Vagina (tissue), 2 donors: ENCODE data around the gene MRPS34.

Experiments used
- CTCF ChIP-seq, 3 experiments: fragments of 450-650 bp in 2 of 3; fragments of 200-600 bp in 1 of 3; sonication (generic) in 1 of 3; IDR thresholded peaks; one replicate each; pipeline ENCODE4 v1.5.1; 2017 to 2019; ENCODE audit warnings: antibody characterized with exemption in 3 of 3, mild to moderate bottlenecking in 2 of 3, moderate library complexity in 2 of 3
- POLR2A ChIP-seq, 2 donors: fragments of 450-650 bp; IDR thresholded peaks; one replicate each; pipeline ENCODE4 v1.6.1; 2017; ENCODE audit warnings: antibody characterized with exemption in 2 of 2, mild to moderate bottlenecking in 2 of 2, moderate library complexity in 2 of 2
- POLR2AphosphoS5 ChIP-seq, 2 donors: sonication (generic); formaldehyde crosslinking; IDR thresholded peaks; one replicate each; pipeline ENCODE4 v1.9.0; 2017; ENCODE audit warnings: antibody characterized with exemption in 2 of 2, mild to moderate bottlenecking in 2 of 2, low read depth in 1 of 2; ENCODE audit not compliant: insufficient read depth in 1 of 2

GRCh38 chr16:1741553-1742165 lies 31.3 kb downstream of the MRPS34 start:
- TF ChIP-seq CTCF (IDR thresholded peaks at IDR 0.05) (no peak), POLR2A (IDR thresholded peaks at IDR 0.05) (no peak), POLR2AphosphoS5 (IDR thresholded peaks at IDR 0.05; ENCODE audit: insufficient read depth in 1 of 2, low read depth in 1 of 2) (no peak)
